HCEC 1CT (cell line): Measurements from ENCODE around the gene ANKRD12.

Experiments used
- DNase-seq: peaks from one replicate; pipeline ENCODE4 v3.0.0-alpha.2; 2017

The ANKRD12 gene

DNA sequence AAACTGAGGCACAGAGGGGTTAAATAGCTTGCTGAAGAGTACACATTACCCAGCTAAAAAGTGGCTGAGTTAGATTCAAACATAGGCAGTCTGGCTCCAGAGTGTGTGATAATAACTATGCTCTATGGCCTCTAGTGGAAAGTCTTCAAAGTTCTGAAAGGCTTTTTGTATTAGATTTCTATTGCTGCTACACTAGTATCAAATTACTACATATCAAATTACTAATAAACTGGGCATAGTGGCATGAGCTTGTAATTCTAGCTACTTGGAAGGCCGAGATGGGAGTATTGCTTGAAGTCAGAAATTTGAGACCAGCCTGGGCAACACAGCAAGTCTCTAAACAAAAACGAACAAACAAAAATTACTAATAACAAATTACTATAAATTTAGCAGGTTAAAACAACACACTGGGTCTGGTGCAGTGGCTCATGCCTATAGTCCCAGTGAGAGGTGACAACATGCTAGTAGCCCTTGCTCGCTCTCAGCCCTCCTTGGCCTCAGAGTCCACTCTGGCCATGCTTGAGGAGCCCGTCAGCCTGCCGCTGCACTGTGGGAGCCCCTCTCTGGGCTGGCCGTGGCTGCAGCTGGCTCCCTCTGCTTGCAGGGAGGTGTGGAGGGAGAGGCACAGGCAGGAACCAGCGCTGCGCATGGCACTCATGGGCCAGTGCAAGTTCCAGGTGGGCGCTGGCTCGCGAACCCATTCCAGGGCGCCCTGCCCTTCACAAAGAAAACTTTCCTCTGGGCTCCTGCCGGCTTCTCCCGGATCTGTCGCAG, 159.8 kb downstream of the ANKRD12 start:
- no peak for DNase-seq

DNA sequence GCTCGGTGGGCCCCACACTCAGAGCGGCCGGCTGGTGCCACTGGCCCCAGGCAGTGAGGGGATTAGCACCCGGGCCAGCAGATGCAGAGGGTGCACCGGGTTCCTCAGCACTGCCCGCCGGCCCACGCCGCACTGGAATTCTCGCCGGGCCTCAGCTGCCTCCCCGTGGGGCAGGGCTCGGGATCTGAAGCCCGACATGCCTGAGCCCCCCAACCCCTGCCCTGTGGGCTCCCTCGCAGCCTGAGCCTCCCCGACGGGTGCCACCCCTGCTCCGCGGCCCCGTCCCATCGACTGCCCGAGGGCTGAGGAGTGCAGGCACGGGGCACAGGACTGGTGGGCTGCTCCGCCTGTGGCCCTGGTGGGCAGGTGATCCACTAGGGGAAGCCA, 160.4 kb downstream of the ANKRD12 start:
- DNase-seq, result no peak

- DNase-seq, result no peak
Observed at GRCh38 chr18:9304388-9305070, 167.9 kb downstream of the ANKRD12 start.

- no peak for DNase-seq
Observed at GRCh38 chr18:9319333-9319732, 182.8 kb downstream of the ANKRD12 start.

DNA sequence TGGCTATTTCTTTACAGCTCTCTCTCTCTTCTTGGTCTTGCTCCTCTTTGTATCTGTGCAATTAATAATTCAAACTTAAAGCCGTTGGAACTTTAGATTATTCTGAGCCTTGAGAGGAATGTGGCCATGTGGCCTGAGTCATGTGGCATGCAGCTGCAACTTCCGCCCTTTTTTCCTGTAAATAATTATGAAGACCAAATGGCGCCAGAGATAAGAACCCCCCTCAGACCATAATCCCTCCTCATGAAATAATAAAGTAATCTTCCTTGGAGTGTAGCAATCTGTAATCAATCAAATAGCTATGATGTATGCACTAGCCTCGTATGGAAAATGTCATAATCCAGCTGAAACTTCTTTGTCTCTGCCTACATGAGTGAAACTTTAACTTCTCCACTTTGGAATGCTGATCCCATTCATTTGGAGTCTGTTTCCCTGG, 184.5 kb downstream of the ANKRD12 start:
- peak; percentile 68 for DNase-seq

DNA sequence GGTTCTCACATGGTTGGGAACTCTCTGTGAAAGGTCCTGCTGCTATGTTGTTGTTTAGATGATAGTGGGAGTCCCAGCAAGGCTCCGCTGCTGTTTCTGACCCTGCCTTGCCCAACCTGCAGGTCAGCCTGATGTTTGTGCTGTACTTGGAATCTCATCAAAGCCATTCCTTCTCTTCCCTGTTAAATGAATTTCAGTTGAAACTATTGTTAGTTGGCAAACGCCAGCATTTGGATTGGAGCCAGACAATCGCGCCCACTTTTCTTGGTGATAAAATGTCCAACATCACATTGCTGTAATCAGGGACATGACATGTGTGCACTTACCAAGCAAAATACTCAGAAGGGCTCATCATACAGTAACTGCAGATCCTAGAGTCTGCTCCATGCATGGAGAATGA, 185.2 kb downstream of the ANKRD12 start:
- no peak for DNase-seq

- DNase-seq, result no peak
Observed at GRCh38 chr18:9322744-9323143, 186.2 kb downstream of the ANKRD12 start.

- peak; percentile 53 for DNase-seq
Observed at GRCh38 chr18:9323750-9324445, 187.3 kb downstream of the ANKRD12 start.

DNA sequence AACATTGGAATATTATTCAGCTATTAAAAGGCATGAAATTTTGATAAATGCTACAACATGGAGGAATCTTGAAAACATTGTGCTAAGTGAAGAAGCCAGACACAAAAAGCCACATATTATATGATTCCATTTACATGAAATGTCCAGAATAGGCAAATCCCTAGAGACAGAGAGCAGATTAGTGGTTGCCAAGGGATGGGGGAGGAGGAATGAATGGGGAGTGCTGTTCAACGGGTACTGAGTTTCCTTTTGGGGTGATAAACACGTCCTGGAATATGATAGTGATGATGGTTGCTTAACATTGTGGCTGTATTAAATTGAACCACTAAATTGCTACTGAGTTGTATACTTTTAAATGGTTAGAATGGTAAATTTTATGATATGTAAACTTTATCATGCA, 189.1 kb downstream of the ANKRD12 start:
- DNase-seq, result no peak

DNA sequence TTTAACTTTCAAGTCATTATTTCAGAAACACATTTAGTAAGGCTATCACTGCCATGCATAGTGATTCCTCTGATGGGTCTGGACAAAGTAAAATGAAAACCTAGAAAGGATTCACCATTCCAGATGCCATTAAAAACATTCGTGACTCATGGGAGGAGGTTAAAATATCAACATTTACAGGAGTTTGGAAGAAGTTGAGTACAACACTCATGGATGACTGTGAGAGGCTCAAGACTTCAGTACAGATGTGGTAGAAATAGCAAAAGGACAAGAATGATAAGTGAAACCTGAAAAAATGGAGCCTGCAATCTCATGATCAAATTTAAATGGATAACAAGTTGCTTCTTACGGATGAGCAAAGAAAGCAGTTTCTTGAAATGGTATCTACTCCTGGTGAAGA, 192.2 kb downstream of the ANKRD12 start:
- peak; percentile 42 for DNase-seq

- DNase-seq, result no peak
Observed at GRCh38 chr18:9329471-9329870, 192.9 kb downstream of the ANKRD12 start.

- DNase-seq, result no peak
Observed at GRCh38 chr18:9330419-9330818, 193.8 kb downstream of the ANKRD12 start.

- DNase-seq, result no peak
Observed at GRCh38 chr18:9333441-9334328, 197.1 kb downstream of the ANKRD12 start.

DNA sequence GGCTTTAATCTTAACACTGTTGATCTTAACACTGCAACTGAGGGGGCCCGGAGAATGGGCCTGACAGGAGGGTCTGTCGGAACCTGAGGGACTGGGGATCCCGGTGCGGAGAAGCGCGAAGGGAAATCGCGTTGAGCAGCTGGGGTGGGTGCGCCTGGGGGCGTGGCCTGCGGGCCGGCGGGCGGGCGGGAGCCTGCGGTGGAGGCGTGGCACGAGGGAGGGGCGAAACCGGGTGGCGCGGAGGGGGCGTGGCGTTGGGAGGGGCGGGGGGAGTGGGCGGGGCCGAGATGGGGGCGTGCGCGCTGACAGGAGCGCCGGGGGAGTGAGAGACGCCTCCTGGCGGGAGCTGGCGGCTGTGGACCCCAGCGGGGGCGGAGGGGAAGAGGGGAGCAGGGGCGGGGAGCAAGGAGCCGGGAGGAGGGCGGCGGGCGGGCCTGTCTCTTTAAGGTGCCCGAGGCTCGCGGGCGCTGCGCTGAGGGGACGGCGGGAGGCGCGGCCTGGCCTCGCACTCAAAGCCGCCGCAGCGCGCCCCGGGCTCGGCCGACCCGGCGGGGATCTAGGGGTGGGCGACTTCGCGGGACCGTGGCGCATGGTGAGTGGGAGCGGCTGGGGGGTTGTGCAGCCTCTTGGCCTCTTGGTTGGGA, 197.9 kb downstream of the ANKRD12 start, which contains the start of gene TWSG1:
TSS of gene TWSG1 (plus strand) at position 445 of the 644 bp plus-strand sequence. CDS start 2,457 bp downstream, outside the sequence.
- DNase-seq, result peak; percentile 95

- peak; percentile 47 for DNase-seq
Observed at GRCh38 chr18:9334973-9335696, 198.6 kb downstream of the ANKRD12 start.
